GM18526 (cell line): ENCODE data around the gene MYO3B.

ENCODE experiments used
- POLR2A ChIP-seq: IDR thresholded peaks from 3 replicates; pipeline ENCODE4 v1.6.1; 2011; ENCODE audit not compliant: insufficient read length; ENCODE audit errors: extremely low read depth

Gene MYO3B

DNA sequence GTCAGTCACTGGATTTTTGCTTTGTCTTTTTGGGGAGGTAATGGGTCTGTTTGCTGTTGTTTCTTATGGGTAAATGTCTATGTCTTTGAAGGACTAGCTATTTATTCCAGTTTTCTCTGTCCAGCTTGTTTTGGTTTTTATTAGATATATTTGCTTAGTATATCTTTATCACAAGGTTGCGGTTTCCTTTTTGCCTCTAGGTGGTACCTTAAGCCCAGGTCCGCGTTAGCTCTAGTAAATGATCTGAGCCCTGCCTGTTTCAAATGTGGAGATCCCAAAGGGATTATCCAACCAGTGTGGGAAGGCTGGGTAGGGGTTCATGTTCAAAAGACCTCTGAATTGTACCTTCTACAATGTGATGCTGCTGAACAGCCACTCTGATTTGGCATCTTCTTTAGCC is 114.5 kb downstream of the MYO3B start:
- no peak for TF ChIP-seq POLR2A

- no peak for TF ChIP-seq POLR2A
Measured at GRCh38 chr2:170297496-170297895, 119.5 kb downstream of the MYO3B start.

GRCh38 chr2:170298115-170298514 is 120.2 kb downstream of the MYO3B start:
- no peak for TF ChIP-seq POLR2A

- no peak for TF ChIP-seq POLR2A
Measured at GRCh38 chr2:170298861-170299429, 121.0 kb downstream of the MYO3B start.

DNA sequence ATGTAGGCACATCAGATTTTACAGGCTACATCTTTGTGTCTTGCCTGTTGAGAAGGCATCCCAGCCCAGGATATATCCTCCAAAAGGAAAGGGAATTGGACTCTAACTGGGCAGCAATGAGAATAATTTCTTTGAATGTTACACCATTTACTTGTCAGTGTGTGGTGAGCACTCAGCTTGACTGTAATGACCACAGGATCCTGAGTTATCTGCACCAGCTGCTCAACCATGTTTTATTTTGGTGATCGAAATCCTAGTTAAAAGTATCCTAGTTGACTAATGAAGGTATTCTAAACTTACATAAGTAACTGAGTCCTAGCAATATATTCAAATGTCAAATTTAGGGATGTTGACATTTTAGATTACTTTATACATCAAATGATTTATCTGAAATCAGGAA is 123.0 kb downstream of the MYO3B start:
- no peak for TF ChIP-seq POLR2A

DNA sequence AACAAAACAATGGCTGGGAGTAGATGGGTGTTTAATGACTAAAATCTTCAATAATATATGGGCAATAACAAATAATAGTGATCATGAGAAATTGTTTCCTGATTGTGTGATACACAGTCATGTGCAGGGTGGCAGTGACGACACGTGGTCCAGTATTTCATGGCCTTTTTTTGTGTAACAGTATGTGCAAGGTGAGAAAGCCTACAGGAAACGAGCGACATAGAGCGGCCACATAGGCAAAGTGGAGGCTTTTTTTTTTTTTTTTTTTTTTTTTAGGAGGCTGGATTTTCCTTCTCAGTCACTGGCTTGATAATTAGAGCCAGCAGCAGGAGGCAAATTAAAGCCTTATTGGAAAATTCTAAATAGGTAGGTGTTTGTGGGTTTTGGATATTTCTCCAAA is 123.7 kb downstream of the MYO3B start:
- TF ChIP-seq POLR2A: no peak

GRCh38 chr2:170305711-170306110 is 127.8 kb downstream of the MYO3B start:
- TF ChIP-seq POLR2A: no peak

GRCh38 chr2:170306293-170306873 is 128.4 kb downstream of the MYO3B start:
- no peak for TF ChIP-seq POLR2A

- TF ChIP-seq POLR2A: no peak
Measured at GRCh38 chr2:170307052-170307451, 129.1 kb downstream of the MYO3B start.

- no peak for TF ChIP-seq POLR2A
Measured at GRCh38 chr2:170307555-170308351, 129.8 kb downstream of the MYO3B start.

DNA sequence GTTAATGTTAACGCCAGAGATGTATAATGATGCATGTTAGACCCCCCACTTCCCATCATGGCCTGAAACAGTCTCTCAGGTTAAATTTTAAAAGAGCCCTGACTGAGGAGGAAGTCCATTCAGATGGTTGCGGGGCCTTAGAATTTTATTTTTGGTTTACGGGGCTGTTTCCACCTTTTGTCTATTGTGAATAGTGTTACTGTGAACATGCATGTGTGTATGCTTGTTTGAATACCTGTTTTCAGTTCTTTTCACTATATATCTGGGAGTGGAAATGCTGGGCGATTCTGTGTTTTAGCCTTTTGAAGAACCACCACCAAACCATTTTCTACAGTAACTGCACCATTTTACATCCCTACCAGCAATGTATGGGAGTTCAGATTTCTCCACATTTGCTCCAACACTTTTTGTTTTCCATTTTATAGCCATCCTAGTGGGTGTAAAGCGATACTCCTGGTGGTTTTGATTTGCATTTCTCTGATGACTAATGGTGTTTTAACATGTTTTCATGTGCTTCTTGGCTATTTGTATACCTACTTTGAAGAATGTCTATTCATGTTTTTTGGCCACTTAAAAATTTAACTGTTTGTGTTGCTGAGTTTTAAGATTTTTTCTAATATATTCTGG is 133.0 kb downstream of the MYO3B start:
- no peak for TF ChIP-seq POLR2A

- TF ChIP-seq POLR2A: no peak
Measured at GRCh38 chr2:170313347-170313991, 135.5 kb downstream of the MYO3B start.

GRCh38 chr2:170313992-170314348 is 136.0 kb downstream of the MYO3B start:
- no peak for TF ChIP-seq POLR2A

GRCh38 chr2:170314744-170315447 is 136.9 kb downstream of the MYO3B start:
- TF ChIP-seq POLR2A: no peak

DNA sequence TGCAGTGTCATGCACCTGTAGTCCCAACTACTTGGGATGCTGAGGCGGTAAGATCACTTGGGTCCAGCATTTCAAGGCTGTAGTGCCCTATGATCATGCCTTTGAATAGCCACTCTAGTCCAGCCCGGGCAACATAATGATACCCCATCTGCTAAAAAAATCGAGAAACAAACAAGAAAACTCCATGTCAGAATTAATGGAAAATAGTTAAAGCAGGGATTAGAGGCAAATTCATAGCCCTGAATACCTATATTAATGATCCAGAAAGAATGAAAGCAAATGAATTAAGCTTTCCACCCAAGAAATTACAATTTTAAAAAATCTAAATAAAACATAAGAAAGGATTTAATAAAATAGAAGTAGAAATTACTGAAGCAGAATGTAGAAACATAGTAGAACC is 143.0 kb downstream of the MYO3B start:
- TF ChIP-seq POLR2A: no peak
